Measurements from ENCODE around the gene APOE. TPM values are rescaled to one million over a fixed set of nuclear protein-coding genes. Genes with fewer than 3 reads are reported as not detected.
A peak's percentile ranks its signal among the peaks of the same experiment; 100 is the strongest.

APOE gene
- total and polyA plus RNA-seq, 9 of the 15 experiments (the other 6 are each of a cell fraction or from before 2014, with no cell fraction given), result 0.14 to 180 (median 58.1) TPM; not detected in 1

GRCh38 chr19:44903602-44904425, 1.8 kb upstream of the APOE start (continued):
- TF ChIP-seq RB1 (IDR thresholded peaks at IDR 0.05; ENCODE audit: low read depth), result peak; percentile 60; the same call in 1 of the 2 replicates
- no peak for TF ChIP-seq DPF2 (IDR thresholded peaks at IDR 0.05)
- TF ChIP-seq CBX8 (IDR thresholded peaks at IDR 0.05; ENCODE audit: borderline replicate concordance, extremely low read depth, low read depth, low read length, poor library complexity, severe bottlenecking), result no peak
- 0 out of 2 replicates have a peak, but pooled peaks have one; percentile 9 for TF ChIP-seq BCOR (IDR thresholded peaks at IDR 0.05)
- peak; percentile 56; the same call in 1 of the 2 replicates for TF ChIP-seq ERF (CRISPR knock-in tag; IDR thresholded peaks at IDR 0.05)
- 0 out of 4 replicates have a peak, but pooled peaks of 1 of the 2 experiments have one; percentile 51 for TF ChIP-seq ZMIZ1 (IDR thresholded peaks at IDR 0.05; ENCODE audit: low read depth in 2 of 2, low read length in 2 of 2)
- no peak for TF ChIP-seq EHMT2 (IDR thresholded peaks at IDR 0.05)
- TF ChIP-seq NR2C2 (CRISPR knock-in tag; IDR thresholded peaks at IDR 0.05), result 0 out of 2 replicates have a peak, but pooled peaks have one; percentile 22
- no peak for TF ChIP-seq NR2C2 (tag; IDR thresholded peaks at IDR 0.05)
- TF ChIP-seq TBL1XR1 (IDR thresholded peaks at IDR 0.05; ENCODE audit: low read length in 2 of 2), result 0 out of 4 replicates have a peak, but pooled peaks of 1 of the 2 experiments have one; percentile 35
- 0 out of 2 replicates have a peak, but pooled peaks have one; percentile 28 for TF ChIP-seq CHD2 (IDR thresholded peaks at IDR 0.05; ENCODE audit: low read depth, low read length)
- TF ChIP-seq TFAP4 (CRISPR knock-in tag; IDR thresholded peaks at IDR 0.05; ENCODE audit: borderline replicate concordance), result peak; percentile 41; the same call in 1 of the 2 replicates
- 0 out of 2 replicates have a peak, but pooled peaks have one; percentile 44 for TF ChIP-seq MYC (IDR thresholded peaks at IDR 0.05; ENCODE audit: low read depth, low read length)
- TF ChIP-seq MYC (CRISPR knock-in tag; IDR thresholded peaks at IDR 0.05; ENCODE audit: borderline replicate concordance, low read depth), result no peak; the same call in 1 of the 2 replicates
- TF ChIP-seq ARID2 (IDR thresholded peaks at IDR 0.05), result peak; percentile 86
- TF ChIP-seq POLR2AphosphoS5 (IDR thresholded peaks at IDR 0.05; ENCODE audit: control insufficient read depth, insufficient read depth, low read depth, low read length), result peak; percentile 48
- no peak for TF ChIP-seq NR2C1 (IDR thresholded peaks at IDR 0.05)
- TF ChIP-seq NR2C1 (tag; IDR thresholded peaks at IDR 0.05), result no peak
- TF ChIP-seq WHSC1 (IDR thresholded peaks at IDR 0.05; ENCODE audit: low read length), result no peak
- TF ChIP-seq SMAD2 (IDR thresholded peaks at IDR 0.05; ENCODE audit: low read depth, low read length), result no peak
- peak; percentile 90 for TF ChIP-seq XRCC5 (IDR thresholded peaks at IDR 0.05; ENCODE audit: low read depth, low read length)
- no peak for TF ChIP-seq RBM25 (IDR thresholded peaks at IDR 0.05; ENCODE audit: low read depth, low read length, severe bottlenecking)
- TF ChIP-seq KLF16 (IDR thresholded peaks at IDR 0.05), result peak; percentile 45
- TF ChIP-seq THRAP3 (IDR thresholded peaks at IDR 0.05; ENCODE audit: borderline replicate concordance), result peak; percentile 79; the same call in 1 of the 2 replicates
- no peak for TF ChIP-seq TGIF2 (CRISPR knock-in tag; IDR thresholded peaks at IDR 0.05)
- TF ChIP-seq SMARCA4 (IDR thresholded peaks at IDR 0.05), result 0 out of 2 replicates have a peak, but pooled peaks have one; percentile 25
